Measurements from ENCODE around the gene PATL2. TPM values are rescaled to one million over a fixed set of nuclear protein-coding genes. Genes with fewer than 3 reads are reported as not detected.
"Not testable (repeated sequence)": the region's sequence is repeated elsewhere in the genome, so short reads cannot be mapped to it uniquely, and the experiment has no call there.

Gene PATL2
- total and polyA plus RNA-seq, 2 experiments from 2014 or later, result 0.19 TPM; not detected in 1

DNA sequence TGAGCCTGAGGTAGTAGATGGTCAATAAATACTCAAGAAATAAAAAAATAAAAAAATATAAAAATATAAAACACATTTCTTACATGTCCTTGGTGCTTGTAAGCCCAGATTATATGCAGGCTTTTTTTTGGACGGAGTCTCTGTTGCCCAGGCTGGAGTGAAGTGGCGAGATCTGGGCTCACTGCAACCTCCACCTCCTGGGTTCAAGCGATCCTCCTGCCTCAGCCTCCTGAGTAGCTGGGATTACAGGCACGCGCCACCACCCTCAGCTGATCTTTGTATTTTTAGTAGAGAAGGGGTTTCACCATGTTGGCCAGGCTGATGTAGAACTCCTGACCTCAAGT is 17.1 kb upstream of the PATL2 start:
- H3K36me3 Mint-ChIP-seq (ENCODE audit: low read depth); H3K9me3 Mint-ChIP-seq; H3K4me1 ChIP-seq (ENCODE audit: insufficient read depth); H3K79me2 ChIP-seq (replicated peaks; ENCODE audit: insufficient read depth); H3F3A ChIP-seq (replicated peaks; ENCODE audit: low read depth); H3K27me3 ChIP-seq (ENCODE audit: insufficient read depth); H4K20me1 ChIP-seq (replicated peaks; ENCODE audit: insufficient read depth); DNase-seq (ENCODE audit: low spot score); ATAC-seq; H3K9me2 ChIP-seq (ENCODE audit: insufficient read depth); H3K36me3 ChIP-seq (ENCODE audit: insufficient read depth): not testable (repeated sequence)
- peaks cover 14% of the 10 kb centered on the region for H3K27me3 Mint-ChIP-seq (ENCODE audit: insufficient read depth, low read depth, poor library complexity)
- peak overlapping the region; percentile 98 for H3K27ac Mint-ChIP-seq
- peak overlapping the region; percentile 10; the same call in 1 of the 2 replicates for H2AFZ ChIP-seq
- H3K4me3 Mint-ChIP-seq, result peak overlapping the region; percentile 98
- peak overlapping the region; percentile 79 for H3K27ac ChIP-seq (ENCODE audit: low read depth)
- H3K4me3 ChIP-seq, result peak overlapping the region; percentile 66
- H3K4me1 Mint-ChIP-seq, result peaks cover 26% of the 10 kb centered on the region
- peak overlapping the region; percentile 39 for H3K4me2 ChIP-seq

DNA sequence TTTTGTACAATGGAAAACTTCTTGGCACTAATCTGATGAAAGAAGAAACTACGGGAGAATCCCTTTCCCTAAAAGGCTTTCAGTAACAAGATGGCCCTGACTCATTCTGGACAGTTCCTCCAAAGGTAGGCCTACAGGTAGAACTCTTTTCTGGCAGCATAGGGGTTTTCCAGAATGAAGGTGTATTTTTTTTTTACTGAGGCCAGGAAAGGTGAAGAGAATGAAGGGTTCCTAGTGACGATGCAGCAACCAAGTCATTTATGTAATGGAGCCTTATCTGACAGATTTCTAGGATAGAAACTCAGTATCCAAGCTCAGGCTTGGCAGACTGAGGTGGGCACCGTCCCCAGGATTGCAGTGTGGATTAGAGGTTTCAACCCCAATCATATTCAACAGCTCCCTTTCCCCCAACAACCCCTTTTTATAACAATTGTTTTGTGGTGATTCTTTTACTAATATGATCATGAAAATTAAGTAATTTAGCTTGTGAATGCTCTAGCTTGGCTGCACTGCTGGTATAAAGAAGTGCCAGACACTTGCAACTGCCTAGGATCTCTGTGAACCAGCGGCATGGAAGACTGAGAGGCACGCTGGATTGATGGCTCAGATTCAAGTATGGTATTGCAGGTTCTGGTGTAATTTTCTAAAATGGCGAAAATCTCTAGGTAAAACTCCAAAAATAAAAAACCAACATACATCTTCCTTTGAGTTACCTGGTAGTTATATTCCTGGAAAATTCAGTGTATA is 16.5 kb upstream of the PATL2 start:
- H3K4me3 ChIP-seq, result peak overlapping the region; percentile 66
- H3K27ac Mint-ChIP-seq, result peak overlapping the region; percentile 71
- peaks cover 26% of the 10 kb centered on the region for H3K4me1 Mint-ChIP-seq

DNA sequence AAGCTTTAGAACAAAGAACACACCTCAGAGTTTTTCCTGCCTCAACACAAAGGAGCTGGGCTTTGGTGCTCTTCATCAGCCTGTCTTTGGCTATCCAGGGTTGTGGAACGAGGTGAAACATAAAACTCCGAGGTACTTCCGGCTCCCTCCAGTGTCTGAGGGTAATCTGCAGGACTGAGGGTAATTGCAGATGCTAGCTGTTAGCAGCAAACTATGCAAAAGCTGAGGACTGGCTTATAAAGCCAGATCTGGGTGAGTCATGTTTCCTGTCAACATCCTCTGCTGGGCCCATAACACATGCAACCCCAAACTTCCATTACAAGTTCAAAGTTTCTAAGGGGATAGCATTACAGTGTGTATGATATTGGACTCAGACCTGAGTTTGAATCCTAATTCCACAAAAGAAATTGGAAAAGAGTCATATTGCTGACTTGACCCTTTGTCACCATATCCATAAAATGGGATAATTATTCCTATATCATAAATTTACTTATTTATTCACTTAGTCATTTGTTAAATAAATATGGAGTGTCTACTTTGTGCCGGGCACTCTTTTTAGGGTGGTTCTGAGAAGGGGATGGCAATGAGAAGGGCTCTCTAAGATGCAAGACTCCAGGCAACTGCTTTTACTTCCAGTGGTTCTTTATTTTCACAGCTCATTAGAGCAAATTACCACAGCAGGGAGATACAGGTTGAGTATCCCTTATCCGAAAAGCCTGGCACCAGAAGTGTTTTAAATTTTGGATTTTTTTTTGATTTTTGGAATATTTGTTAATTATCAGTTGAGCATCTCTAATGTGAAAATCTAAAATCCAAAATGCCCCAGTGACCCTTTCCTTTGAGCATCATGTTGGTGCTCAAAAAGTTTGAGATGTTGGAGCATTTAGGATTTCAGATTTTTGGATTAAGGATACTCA is 15.7 kb upstream of the PATL2 start:
- H3K4me2 ChIP-seq, result peak overlapping the region; percentile 36; the same call in 1 of the 2 replicates
- TF ChIP-seq, protein P1, sequence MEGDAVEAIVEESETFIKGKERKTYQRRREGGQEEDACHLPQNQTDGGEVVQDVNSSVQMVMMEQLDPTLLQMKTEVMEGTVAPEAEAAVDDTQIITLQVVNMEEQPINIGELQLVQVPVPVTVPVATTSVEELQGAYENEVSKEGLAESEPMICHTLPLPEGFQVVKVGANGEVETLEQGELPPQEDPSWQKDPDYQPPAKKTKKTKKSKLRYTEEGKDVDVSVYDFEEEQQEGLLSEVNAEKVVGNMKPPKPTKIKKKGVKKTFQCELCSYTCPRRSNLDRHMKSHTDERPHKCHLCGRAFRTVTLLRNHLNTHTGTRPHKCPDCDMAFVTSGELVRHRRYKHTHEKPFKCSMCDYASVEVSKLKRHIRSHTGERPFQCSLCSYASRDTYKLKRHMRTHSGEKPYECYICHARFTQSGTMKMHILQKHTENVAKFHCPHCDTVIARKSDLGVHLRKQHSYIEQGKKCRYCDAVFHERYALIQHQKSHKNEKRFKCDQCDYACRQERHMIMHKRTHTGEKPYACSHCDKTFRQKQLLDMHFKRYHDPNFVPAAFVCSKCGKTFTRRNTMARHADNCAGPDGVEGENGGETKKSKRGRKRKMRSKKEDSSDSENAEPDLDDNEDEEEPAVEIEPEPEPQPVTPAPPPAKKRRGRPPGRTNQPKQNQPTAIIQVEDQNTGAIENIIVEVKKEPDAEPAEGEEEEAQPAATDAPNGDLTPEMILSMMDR (conservative IDR thresholded peaks at IDR 0.05; ENCODE audit: low read depth in 2 of 2), result peak in 1 of 2 experiments; percentile 37; a peak in 2 of 4 replicates
- TF ChIP-seq JUNB (IDR thresholded peaks at IDR 0.05; ENCODE audit: unreplicated experiment) (no peak), POLR2AphosphoS5 (IDR thresholded peaks at IDR 0.05; ENCODE audit: low read depth) (peak; percentile 42)
- peak; percentile 5; the same call in 2 of the 3 replicates for ATAC-seq
- peaks cover 26% of the 10 kb centered on the region for H3K4me1 Mint-ChIP-seq
- peak overlapping the region; percentile 34 for H3K27ac ChIP-seq (ENCODE audit: low read depth)
- peak; percentile 54 for DNase-seq (ENCODE audit: low spot score)
- no peaks in the 10 kb centered on the region for H3K36me3 ChIP-seq (ENCODE audit: insufficient read depth)
- H3K27me3 ChIP-seq (ENCODE audit: insufficient read depth), result peaks cover 9% of the 10 kb centered on the region
- peaks cover 5% of the 10 kb centered on the region for H3K4me1 ChIP-seq (ENCODE audit: insufficient read depth)
- no peaks in the 10 kb centered on the region for H4K20me1 ChIP-seq (replicated peaks; ENCODE audit: insufficient read depth)
- no peak overlapping the region for H3K4me3 Mint-ChIP-seq
- peak overlapping the region; percentile 89 for H3K27ac Mint-ChIP-seq
- no peaks in the 10 kb centered on the region for H3K36me3 Mint-ChIP-seq (ENCODE audit: low read depth)
- no peaks in the 10 kb centered on the region for H3F3A ChIP-seq (replicated peaks; ENCODE audit: low read depth)
- no peaks in the 10 kb centered on the region for H3K79me2 ChIP-seq (replicated peaks; ENCODE audit: insufficient read depth)
- H3K27me3 Mint-ChIP-seq (ENCODE audit: insufficient read depth, low read depth, poor library complexity), result peaks cover 11% of the 10 kb centered on the region
- no peak overlapping the region for H3K4me3 ChIP-seq
- peak overlapping the region; percentile 69 for H2AFZ ChIP-seq
- no peaks in the 10 kb centered on the region for H3K9me3 Mint-ChIP-seq
- no peaks in the 10 kb centered on the region for H3K9me2 ChIP-seq (ENCODE audit: insufficient read depth)

More for the DNA sequence above, 16.5 kb upstream of the PATL2 start:
- H3K36me3 ChIP-seq (ENCODE audit: insufficient read depth), result no peaks in the 10 kb centered on the region
- H4K20me1 ChIP-seq (replicated peaks; ENCODE audit: insufficient read depth), result no peaks in the 10 kb centered on the region
- H3K79me2 ChIP-seq (replicated peaks; ENCODE audit: insufficient read depth), result no peaks in the 10 kb centered on the region
- peaks cover 11% of the 10 kb centered on the region for H3K27me3 Mint-ChIP-seq (ENCODE audit: insufficient read depth, low read depth, poor library complexity)
- H3K27me3 ChIP-seq (ENCODE audit: insufficient read depth), result peaks cover 9% of the 10 kb centered on the region
- H3K9me3 Mint-ChIP-seq, result no peaks in the 10 kb centered on the region
- no peaks in the 10 kb centered on the region for H3K36me3 Mint-ChIP-seq (ENCODE audit: low read depth)
- no peak for TF ChIP-seq CREB1 (CRISPR knock-in tag; IDR thresholded peaks at IDR 0.05; ENCODE audit: low read depth)
- no peak for TF ChIP-seq ZNF331 (CRISPR knock-in tag; IDR thresholded peaks at IDR 0.05; ENCODE audit: low read depth)
- no peak for TF ChIP-seq ZNF114 (CRISPR knock-in tag; IDR thresholded peaks at IDR 0.05)
- peak overlapping the region; percentile 39; the same call in 1 of the 2 replicates for H3K4me2 ChIP-seq
- H3K4me3 Mint-ChIP-seq, result peak overlapping the region; percentile 50; the same call in 2 of the 3 replicates
- peak overlapping the region; percentile 79 for H3K27ac ChIP-seq (ENCODE audit: low read depth)
- H3F3A ChIP-seq (replicated peaks; ENCODE audit: low read depth), result no peaks in the 10 kb centered on the region
- H3K4me1 ChIP-seq (ENCODE audit: insufficient read depth), result peaks cover 5% of the 10 kb centered on the region
- ATAC-seq, result no peak
- peak overlapping the region; percentile 69; the same call in 1 of the 2 replicates for H2AFZ ChIP-seq
- H3K9me2 ChIP-seq (ENCODE audit: insufficient read depth), result no peaks in the 10 kb centered on the region
- DNase-seq (ENCODE audit: low spot score), result no peak
